Gastroesophageal sphincter (tissue), 3 donors: ENCODE data around the gene SLX9.
"Not testable (repeated sequence)": the region's sequence is repeated elsewhere in the genome, so short reads cannot be mapped to it uniquely, and the experiment has no call there.

Source experiments
- CTCF ChIP-seq, 4 experiments: fragments of 200-600 bp in 2 of 4; fragments of 450-650 bp in 2 of 4; sonication (generic) in 1 of 4; IDR thresholded peaks; one replicate each; pipeline ENCODE4 v1.5.1; 2017 to 2019; ENCODE audit warnings: antibody characterized with exemption in 4 of 4, mild to moderate bottlenecking in 2 of 4, moderate library complexity in 2 of 4
- EP300 ChIP-seq: sonication (generic); formaldehyde crosslinking; IDR thresholded peaks from one replicate; pipeline ENCODE4 v1.6.1; 2017; ENCODE audit warnings: antibody characterized with exemption, mild to moderate bottlenecking
- POLR2A ChIP-seq, 2 donors: fragments of 450-650 bp; IDR thresholded peaks; one replicate each; pipeline ENCODE4 v1.6.1; 2017; ENCODE audit warnings: antibody characterized with exemption in 2 of 2, mild to moderate bottlenecking in 2 of 2, moderate library complexity in 1 of 2
- POLR2AphosphoS5 ChIP-seq: sonication (generic); formaldehyde crosslinking; IDR thresholded peaks from one replicate; pipeline ENCODE4 v1.6.1; 2017; ENCODE audit warnings: antibody characterized with exemption

- TF ChIP-seq CTCF (IDR thresholded peaks at IDR 0.05); POLR2A (IDR thresholded peaks at IDR 0.05); POLR2AphosphoS5; EP300: not testable (repeated sequence)
Measured at GRCh38 chr21:44912506-44913412, 27.1 kb upstream of the SLX9 start.
